HUES48 (cell line): Measurements from ENCODE around the gene EHMT2.
"Not testable (repeated sequence)": the region's sequence is repeated elsewhere in the genome, so short reads cannot be mapped to it uniquely, and the experiment has no call there.

Experiments
- H3K27ac ChIP-seq: one replicate; pipeline ENCODE4 v1.7.0; 2013; ENCODE audit warnings: low read depth, low read length, inconsistent platforms
- H3K27me3 ChIP-seq: 2 replicates; pipeline ENCODE4 v1.6.1; 2013; ENCODE audit warnings: mild to moderate bottlenecking, low read length; ENCODE audit not compliant: control insufficient read depth, insufficient read depth
- H3K36me3 ChIP-seq: 2 replicates; pipeline ENCODE4 v1.6.1; 2013; ENCODE audit warnings: low read length; ENCODE audit not compliant: control insufficient read depth, insufficient read depth
- H3K4me1 ChIP-seq: 2 replicates; pipeline ENCODE4 v1.6.1; 2013; ENCODE audit warnings: mild to moderate bottlenecking, low read length; ENCODE audit not compliant: control insufficient read depth, insufficient read depth
- H3K4me3 ChIP-seq: 2 replicates; pipeline ENCODE4 v1.5.1; 2013; ENCODE audit warnings: mild to moderate bottlenecking, low read depth, low read length
- H3K9ac ChIP-seq: 2 replicates; pipeline ENCODE4 v1.6.1; 2013; ENCODE audit warnings: mild to moderate bottlenecking, low read depth, low read length, moderate library complexity
- H3K9me3 ChIP-seq: 2 replicates; pipeline ENCODE4 v1.6.1; 2013; ENCODE audit warnings: low read length; ENCODE audit not compliant: control insufficient read depth, insufficient read depth

EHMT2 gene

GRCh38 chr6:31869343-31869742, 28.2 kb downstream of the EHMT2 start:
- Histone ChIP-seq H3K27me3 (no peaks in the 10 kb centered on the region), H3K36me3 (no peaks in the 10 kb centered on the region), H3K4me1 (peaks cover 10% of the 10 kb centered on the region), H3K9me3 (no peaks in the 10 kb centered on the region), H3K27ac (no peak overlapping the region), H3K9ac (no peak overlapping the region), H3K4me3 (no peak overlapping the region)

- H3K36me3 ChIP-seq, H3K9ac ChIP-seq, H3K4me3 ChIP-seq, H3K27me3 ChIP-seq, H3K27ac ChIP-seq, H3K9me3 ChIP-seq: not testable (repeated sequence)
- H3K4me1 ChIP-seq, result peaks cover 12% of the 10 kb centered on the region
Measured at GRCh38 chr6:31868658-31868971, 28.9 kb downstream of the EHMT2 start.

GRCh38 chr6:31865205-31866118, 32.0 kb downstream of the EHMT2 start:
- H3K9ac ChIP-seq, result no peak overlapping the region
- peaks cover 6% of the 10 kb centered on the region; the same call in 1 of the 2 replicates for H3K4me1 ChIP-seq
- no peak overlapping the region for H3K4me3 ChIP-seq
- no peak overlapping the region for H3K27ac ChIP-seq
- H3K36me3 ChIP-seq, result peaks cover 6% of the 10 kb centered on the region; the same call in 1 of the 2 replicates
- no peaks in the 10 kb centered on the region for H3K27me3 ChIP-seq
- H3K9me3 ChIP-seq, result no peaks in the 10 kb centered on the region

DNA sequence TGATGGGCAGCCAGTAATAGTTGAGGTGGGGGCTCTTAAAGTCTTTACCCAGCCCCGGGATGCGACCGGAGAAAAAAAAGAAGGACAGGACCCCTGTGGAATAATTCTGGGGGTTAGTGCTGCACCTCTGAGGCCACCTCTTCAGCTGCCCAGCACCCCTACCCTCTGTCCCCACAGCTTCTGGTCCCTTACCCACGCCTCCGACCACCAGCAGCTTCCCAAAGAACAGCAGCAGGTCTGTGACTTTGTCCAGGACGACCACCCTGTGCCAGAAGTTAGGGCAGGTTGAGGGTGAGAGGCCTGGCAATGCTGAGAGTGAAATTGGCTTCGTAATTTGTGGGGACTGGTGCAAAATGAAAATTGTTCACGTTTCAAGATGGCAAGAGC, 32.7 kb downstream of the EHMT2 start:
- no peak overlapping the region for H3K9ac ChIP-seq
- H3K4me3 ChIP-seq, result no peak overlapping the region
- no peak overlapping the region for H3K27ac ChIP-seq
- H3K9me3 ChIP-seq, result no peaks in the 10 kb centered on the region
- H3K27me3 ChIP-seq, result no peaks in the 10 kb centered on the region
- peaks cover 6% of the 10 kb centered on the region; the same call in 1 of the 2 replicates for H3K4me1 ChIP-seq
- H3K36me3 ChIP-seq, result peaks cover 12% of the 10 kb centered on the region

- H3K36me3 ChIP-seq, result peaks cover 19% of the 10 kb centered on the region
- H3K9ac ChIP-seq, result peak overlapping the region; percentile 33; the same call in 1 of the 2 replicates
- not testable (repeated sequence) for H3K4me1 ChIP-seq, H3K9me3 ChIP-seq, H3K27me3 ChIP-seq
- H3K4me3 ChIP-seq, result peak overlapping the region; percentile 75
- peak overlapping the region; percentile 84 for H3K27ac ChIP-seq
Measured at GRCh38 chr6:31864123-31864562, 33.4 kb downstream of the EHMT2 start.

GRCh38 chr6:31862344-31863235, 34.9 kb downstream of the EHMT2 start, which contains the start of gene NEU1:
Gene NEU1, minus strand, starts transcription at chr6:31862821. Its CDS starts 45 bp downstream, at chr6:31862776.
- peaks cover 26% of the 10 kb centered on the region for H3K36me3 ChIP-seq
- H3K9ac ChIP-seq, result peak within 1 kb of the TSS; percentile 33
- peak within 1 kb of the TSS; percentile 84 for H3K27ac ChIP-seq
- H3K27me3 ChIP-seq, result no peaks in the 10 kb centered on the region
- H3K4me3 ChIP-seq, result peak within 1 kb of the TSS; percentile 89
- peaks cover 6% of the 10 kb centered on the region; the same call in 1 of the 2 replicates for H3K4me1 ChIP-seq
- H3K9me3 ChIP-seq, result no peaks in the 10 kb centered on the region

DNA sequence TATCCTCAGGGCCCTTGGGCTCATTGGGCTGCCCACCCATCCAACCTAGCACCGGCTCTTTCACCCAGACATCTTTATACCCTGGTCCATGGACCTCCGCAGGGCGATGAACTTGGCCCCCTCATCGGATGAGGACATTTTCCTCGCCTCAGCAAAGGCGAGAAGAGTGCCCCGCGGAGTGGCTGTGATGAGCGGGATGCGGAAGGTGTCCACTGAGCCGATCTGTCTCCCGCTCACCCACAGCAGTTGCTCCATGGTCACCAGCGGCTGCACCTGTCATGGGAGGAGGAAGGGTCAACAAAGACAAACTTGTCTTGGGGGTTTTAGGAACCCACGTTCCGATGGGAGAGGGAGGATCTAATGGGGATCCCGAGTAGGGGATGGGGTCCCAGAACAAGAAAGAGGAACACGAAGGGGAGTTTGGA, 35.6 kb downstream of the EHMT2 start:
- no peak overlapping the region for H3K27ac ChIP-seq
- H3K36me3 ChIP-seq, result peaks cover 26% of the 10 kb centered on the region
- peak overlapping the region; percentile 89 for H3K4me3 ChIP-seq
- 0 out of 2 replicates have a peak overlapping the region, but pooled peaks have one; percentile 14 for H3K9ac ChIP-seq
- H3K27me3 ChIP-seq, result no peaks in the 10 kb centered on the region
- peaks cover 6% of the 10 kb centered on the region; the same call in 1 of the 2 replicates for H3K4me1 ChIP-seq
- H3K9me3 ChIP-seq, result no peaks in the 10 kb centered on the region

DNA sequence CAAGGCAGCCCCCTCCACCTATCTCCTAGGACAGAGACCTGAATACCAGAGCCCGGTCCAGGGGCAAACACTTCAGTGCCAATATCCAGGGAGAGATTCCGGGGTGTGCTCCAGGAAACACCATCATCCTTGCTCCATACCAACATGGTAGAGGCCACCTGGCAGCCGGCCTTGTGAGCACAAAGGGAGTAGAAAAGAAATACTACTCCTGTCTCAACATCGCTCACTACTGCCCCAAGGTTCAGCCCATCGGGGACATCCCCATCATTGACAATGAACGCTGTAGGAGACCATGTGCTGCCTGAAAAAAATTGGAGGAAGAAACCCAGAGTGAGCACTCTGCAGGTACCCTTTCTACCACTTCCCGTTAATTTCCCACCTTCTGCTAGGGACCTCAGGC, 36.3 kb downstream of the EHMT2 start:
- H3K9me3 ChIP-seq, result no peaks in the 10 kb centered on the region
- no peak overlapping the region for H3K9ac ChIP-seq
- peaks cover 6% of the 10 kb centered on the region; the same call in 1 of the 2 replicates for H3K4me1 ChIP-seq
- H3K27me3 ChIP-seq, result no peaks in the 10 kb centered on the region
- H3K27ac ChIP-seq, result no peak overlapping the region
- no peak overlapping the region for H3K4me3 ChIP-seq
- H3K36me3 ChIP-seq, result peaks cover 26% of the 10 kb centered on the region

DNA sequence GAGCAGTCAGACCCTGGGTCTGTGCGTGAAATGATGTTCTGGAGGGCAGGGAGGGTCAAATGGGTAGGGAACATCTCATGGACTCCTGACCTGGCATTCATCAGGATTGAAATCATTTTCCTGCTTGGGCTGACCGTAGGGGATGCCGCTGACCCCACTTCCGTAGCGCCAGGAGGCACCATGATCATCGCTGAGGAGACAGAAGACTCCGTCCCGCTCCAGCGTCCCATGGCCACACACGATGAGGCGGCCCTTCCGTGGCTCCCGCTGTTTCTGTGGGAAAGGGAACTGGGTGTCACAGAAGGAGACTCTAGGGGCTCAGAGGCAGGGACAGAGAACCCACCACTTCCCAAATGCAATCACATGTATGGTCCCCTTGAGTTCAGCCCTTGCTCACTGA, 37.1 kb downstream of the EHMT2 start:
- H3K36me3 ChIP-seq, result peaks cover 26% of the 10 kb centered on the region
- no peak overlapping the region for H3K9ac ChIP-seq
- H3K27me3 ChIP-seq, result no peaks in the 10 kb centered on the region

GRCh38 chr6:31859923-31860322, 37.6 kb downstream of the EHMT2 start:
- no peak overlapping the region for H3K27ac ChIP-seq
- H3K4me3 ChIP-seq, result no peak overlapping the region
- no peaks in the 10 kb centered on the region for H3K27me3 ChIP-seq
- peaks cover 6% of the 10 kb centered on the region; the same call in 1 of the 2 replicates for H3K4me1 ChIP-seq
- H3K9me3 ChIP-seq, result no peaks in the 10 kb centered on the region
- peaks cover 26% of the 10 kb centered on the region for H3K36me3 ChIP-seq
- no peak overlapping the region for H3K9ac ChIP-seq

More for the DNA sequence above, 37.1 kb downstream of the EHMT2 start:
- H3K4me1 ChIP-seq, result peaks cover 6% of the 10 kb centered on the region; the same call in 1 of the 2 replicates
- no peak overlapping the region for H3K27ac ChIP-seq
- no peaks in the 10 kb centered on the region for H3K9me3 ChIP-seq
- H3K4me3 ChIP-seq, result no peak overlapping the region
